CD4-positive, alpha-beta T cell treated with Interleukin-15 for 4 hours (primary cell): ENCODE measurements around the gene BLACAT1.

Experiments
- DNase-seq: peaks from one replicate; pipeline ENCODE4 v3.0.0-alpha.2; 2020; ENCODE audit warnings: low spot score

Gene BLACAT1

GRCh38 chr1:205455581-205456382 is at the start of gene BLACAT1:
BLACAT1 (minus strand) TSS chr1:205456045.
- no peak for DNase-seq

- no peak for DNase-seq
These were observed 49.4 kb upstream of the BLACAT1 start for GRCh38 chr1:205505076-205505729.

DNA sequence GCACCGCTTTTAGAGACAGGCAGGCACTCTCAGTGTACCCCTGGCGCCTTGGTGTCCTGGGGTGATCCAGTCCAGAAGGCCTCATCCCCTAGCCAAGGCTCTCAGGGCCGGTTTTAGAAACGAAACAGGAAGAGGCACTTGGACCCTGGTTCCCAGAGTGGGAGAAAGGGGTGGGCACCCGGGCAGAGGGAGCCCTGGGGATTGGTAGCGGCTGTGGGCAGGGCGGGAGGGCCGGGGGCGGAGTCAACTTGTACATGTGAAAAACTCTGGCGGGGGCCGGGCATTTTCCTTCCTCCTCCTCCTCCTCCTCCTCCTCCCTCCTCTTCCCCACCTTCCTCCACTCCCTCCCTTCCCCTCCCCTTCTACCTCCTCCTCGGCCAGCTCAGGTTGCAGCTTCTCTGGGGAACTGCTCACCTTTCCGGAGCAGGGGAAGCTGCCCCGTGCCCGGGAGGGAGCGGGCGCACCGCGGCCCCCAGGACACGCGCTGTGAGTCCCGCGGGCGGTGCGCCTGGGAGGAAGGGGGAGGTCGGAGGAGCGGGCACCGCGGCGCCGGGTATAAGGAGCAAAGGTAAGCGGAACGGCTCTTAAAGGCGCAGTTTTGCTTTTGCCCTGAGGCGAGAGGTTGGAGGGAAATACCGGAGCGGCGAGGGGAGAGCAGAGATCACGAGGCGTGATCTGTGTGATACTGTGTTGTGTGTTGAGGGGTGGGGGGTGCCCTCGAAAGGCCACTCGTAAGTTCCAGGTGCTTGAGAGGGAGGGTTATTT is 48.6 kb upstream of the BLACAT1 start, which contains the start of gene CDK18:
Gene CDK18, plus strand, starts transcription at position 359 of the 765 bp plus-strand sequence. CDS start 18,499 bp downstream, outside the sequence.
- DNase-seq: peak; percentile 19

DNA sequence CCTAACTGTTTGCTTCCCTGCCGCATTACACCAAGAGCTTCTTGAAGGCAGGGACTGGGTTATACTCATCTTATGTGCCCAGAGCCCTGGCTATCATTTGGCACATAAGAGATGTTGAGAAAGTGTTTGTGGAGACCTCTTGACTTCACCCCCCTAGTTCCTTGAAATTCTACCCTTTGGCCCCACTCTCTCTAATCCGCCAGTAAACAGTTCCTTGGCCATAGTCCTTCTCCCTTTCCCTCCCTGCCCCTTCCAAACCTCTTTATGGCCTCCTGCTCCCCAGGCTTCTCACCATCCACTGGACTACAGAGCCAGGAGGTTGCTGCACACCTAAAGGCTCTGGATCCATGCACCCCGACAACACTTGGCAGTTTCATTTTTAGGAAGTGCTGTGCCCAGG is 47.1 kb upstream of the BLACAT1 start:
- DNase-seq: no peak

- no peak for DNase-seq
These were observed 46.4 kb upstream of the BLACAT1 start for GRCh38 chr1:205502111-205502810.

DNA sequence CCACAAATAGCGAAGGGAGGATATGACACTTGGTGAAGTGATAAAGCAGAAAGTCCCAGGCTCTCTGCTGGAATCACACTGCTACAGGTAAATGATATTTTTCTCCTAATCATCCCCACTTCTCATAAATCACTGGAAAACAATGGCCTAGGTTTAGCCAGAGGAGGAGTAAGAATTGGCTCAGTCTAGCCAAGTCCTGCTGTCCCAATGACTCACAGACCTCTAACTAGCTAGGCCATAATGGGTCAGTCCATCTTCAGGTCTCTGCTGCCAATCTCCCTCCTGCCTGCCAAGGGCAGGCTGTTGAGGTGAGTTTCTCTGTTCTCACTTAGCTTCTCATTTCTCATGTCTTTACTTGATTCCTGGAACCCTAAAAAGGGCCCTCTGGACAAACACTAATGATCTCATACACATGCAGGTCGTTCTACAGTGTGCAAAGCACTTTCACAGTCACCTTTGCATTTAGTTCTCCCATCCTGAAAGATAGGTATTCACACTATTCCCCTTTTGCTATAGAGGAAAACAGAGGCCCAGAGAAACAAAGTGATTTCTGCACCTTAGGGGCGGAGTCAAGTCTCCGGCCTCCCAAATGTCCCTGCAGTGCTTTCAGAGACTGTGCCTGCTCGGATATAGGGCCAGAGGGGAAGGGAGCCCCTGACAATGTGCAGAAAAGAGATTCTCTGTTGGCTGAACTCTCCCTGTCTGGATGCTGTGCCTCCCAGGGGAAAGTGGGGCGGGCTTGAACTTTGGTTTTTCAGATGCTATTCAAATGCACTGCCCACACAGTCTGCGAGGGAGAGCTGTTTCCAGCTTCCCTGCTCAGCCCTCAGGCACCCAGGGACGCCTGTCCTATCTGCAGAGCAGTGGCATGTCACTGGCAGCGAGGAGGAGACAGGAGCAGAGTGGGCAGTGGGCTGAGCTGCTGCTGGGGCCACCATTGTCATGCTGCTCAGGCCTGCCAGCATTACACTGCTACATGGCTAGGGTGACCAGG is 44.7 kb upstream of the BLACAT1 start:
- no peak for DNase-seq

DNA sequence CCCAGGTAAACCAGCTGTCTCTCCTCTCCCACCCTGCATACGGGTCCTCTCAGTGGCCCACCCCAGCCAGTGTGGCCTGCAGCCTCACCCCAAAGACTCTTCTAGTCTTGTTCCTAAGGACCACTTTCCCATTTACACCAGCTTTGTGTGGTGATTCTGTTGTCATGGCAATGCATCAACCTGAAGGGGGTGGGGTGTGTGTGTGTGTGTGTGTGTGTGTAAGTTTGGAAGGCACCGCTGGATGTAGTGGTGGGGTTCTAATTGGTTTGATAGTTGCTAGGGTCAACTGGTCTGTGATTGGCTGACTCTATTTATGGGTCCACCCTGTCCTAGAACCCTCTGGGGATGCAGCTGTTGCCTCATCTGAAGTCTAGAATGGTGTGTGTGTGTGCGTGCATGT is 43.9 kb upstream of the BLACAT1 start:
- DNase-seq: no peak

GRCh38 chr1:205497351-205497750 is 41.5 kb upstream of the BLACAT1 start:
- DNase-seq: no peak

DNA sequence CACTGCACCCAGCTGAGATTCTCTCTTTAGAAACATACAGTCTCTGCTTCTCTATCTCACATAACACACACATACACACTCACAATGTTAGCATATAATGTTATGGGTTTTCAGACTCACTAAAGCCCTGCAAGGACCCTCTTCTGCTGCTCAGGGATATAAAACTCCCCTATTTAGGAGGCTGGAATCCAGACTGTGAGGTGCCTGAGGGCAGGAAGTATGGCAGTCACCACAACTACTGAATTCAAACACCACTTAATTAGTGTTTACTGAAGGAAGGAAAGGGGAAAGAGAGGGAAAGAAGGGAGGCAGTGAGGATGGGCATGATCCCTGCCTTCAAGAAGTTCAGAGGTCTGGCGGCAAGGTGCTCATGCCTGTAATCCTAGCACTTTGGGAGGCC is 40.8 kb upstream of the BLACAT1 start:
- no peak for DNase-seq

DNA sequence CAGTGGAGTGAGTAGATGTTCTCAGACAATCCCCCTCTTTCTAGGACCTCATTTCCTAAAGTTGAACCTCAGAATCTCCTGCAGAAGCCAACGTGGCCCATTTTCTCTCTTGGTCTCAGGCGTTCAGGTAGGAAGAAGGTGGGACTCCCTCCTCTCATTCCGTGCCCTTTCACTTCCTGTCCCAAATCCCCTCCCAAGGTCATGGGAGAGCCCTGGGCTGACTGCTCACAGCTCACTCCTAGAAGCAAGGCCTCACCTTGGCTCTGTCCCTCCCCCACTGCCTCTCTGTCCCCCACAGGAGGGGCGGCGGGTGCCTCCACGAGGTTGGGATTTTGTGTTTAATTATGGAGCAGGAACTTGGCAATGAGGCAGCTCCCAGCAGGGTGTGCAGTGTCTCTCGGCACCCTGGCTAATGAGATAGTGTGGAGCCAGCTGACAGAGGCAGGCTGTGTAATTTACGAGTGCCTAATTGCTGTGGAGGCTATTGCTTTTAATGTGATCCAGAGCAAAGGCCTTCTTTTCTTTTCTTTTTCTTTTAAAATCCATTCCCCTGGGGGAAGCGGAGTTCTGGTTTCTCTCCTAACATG is 39.5 kb upstream of the BLACAT1 start:
- no peak for DNase-seq

DNA sequence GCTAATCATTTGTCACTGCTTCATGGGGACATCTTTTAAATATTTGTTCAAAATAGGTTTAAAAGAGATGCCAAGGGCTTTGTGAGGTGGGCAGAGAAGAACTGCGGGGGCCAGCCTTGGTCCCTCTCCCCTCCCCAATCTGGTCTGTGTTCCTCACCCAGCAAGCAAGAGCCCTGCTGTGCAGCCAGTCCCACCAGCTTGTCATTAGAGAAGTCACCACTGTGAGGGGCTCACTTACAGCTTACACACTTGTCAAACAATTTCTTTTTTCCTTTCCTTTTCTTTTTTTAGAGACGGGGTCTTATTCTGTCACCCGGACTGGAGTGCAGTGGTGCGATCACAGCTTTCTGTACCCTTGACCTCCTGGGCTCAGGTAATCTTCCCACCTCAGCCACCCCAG is 38.3 kb upstream of the BLACAT1 start:
- DNase-seq: no peak

- no peak for DNase-seq
These were observed 37.6 kb upstream of the BLACAT1 start for GRCh38 chr1:205493241-205494085.

DNA sequence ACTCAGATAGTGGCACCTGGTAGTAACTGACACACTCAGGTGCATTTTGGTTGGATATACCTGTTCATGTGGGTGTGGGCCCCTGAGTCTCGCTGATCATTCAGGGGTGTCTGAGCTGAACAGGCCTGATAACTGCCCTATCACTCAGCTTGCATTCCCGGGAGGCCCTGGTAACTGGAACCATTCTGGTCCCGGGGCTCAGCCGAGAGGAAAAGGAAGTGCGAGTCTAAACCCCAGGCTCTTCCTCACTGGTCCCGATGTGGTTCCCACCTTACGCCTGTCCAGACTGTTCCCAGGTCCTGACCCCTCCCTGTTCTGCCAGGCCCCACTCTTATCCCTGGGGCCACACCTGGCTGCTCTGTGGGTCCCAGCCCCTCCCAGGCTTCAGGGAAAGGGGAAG is 36.9 kb upstream of the BLACAT1 start:
- no peak for DNase-seq

DNA sequence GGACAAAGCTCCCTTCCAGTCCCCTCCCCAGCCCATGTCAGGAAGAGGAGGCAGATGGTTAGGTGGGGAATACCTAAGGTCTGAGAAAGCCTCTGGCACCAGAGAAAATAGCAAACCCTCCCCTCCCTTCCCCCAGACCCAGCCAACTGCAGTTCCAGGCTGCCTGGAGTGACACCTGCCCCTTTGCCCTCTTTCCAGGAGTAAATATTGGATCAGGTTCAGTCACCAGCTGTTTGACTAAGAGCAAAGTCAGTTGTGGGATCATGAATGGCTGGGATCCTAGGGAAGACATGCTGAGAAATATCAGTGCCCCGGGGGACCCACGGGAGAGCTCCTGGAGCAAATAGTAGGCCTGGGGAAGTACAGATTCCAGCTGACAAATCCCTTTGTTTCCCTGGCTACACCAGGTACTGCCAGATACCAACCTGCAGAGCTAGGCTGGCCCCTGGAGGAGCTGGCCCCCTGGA is 36.4 kb upstream of the BLACAT1 start:
- no peak for DNase-seq

DNA sequence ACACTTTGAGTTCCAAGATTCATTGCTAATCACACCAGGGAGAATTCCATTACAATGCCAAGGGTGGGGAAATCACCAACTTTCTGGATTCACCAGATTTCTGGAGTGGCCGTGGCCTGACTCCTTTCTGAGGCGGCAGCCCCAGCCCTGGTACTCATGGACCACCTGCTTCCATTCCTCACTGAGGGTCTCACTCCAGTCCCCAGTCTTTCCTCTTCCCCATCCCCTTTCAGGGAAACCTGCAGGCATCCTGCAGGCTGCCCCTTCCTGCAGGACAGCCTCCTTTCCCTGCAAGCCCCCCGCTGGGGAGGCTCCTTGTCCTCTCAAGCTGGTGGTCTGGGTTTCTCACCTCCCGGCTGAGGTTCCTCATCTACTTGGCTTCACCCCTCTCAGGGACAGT is 35.9 kb upstream of the BLACAT1 start:
- DNase-seq: no peak

DNA sequence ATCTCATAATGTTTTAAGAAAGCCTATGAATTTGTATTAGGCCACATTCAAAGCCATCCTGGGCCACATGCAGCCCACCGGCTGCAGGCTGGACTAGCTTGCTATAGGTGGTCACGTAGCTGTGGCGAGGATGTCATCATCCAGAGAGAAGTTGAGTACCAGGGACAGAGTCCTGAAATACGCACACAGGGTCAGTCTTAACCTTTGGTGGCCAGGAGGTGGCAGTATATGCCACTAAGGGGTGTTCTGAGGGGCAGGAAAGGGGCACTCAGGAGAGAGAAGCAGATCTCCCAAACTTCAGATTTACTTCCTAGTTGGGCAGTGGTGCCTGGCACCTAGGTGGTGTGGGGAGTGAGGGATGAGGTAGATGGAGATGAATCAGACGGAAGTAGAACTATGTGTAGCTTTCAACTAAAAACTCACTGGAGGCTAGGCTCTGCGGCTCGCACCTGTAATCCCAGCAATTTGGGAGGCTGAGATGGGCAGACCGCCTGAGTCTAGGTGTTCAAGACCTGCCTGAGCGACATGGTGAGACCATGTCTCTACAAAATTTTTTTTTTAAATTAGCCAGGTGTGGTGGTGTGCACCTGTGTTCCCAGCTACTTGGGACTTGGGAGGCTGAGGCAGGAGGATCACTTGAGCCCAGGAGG is 32.4 kb upstream of the BLACAT1 start:
- DNase-seq: peak; percentile 51

GRCh38 chr1:205486258-205486657 is 30.4 kb upstream of the BLACAT1 start:
- no peak for DNase-seq

DNA sequence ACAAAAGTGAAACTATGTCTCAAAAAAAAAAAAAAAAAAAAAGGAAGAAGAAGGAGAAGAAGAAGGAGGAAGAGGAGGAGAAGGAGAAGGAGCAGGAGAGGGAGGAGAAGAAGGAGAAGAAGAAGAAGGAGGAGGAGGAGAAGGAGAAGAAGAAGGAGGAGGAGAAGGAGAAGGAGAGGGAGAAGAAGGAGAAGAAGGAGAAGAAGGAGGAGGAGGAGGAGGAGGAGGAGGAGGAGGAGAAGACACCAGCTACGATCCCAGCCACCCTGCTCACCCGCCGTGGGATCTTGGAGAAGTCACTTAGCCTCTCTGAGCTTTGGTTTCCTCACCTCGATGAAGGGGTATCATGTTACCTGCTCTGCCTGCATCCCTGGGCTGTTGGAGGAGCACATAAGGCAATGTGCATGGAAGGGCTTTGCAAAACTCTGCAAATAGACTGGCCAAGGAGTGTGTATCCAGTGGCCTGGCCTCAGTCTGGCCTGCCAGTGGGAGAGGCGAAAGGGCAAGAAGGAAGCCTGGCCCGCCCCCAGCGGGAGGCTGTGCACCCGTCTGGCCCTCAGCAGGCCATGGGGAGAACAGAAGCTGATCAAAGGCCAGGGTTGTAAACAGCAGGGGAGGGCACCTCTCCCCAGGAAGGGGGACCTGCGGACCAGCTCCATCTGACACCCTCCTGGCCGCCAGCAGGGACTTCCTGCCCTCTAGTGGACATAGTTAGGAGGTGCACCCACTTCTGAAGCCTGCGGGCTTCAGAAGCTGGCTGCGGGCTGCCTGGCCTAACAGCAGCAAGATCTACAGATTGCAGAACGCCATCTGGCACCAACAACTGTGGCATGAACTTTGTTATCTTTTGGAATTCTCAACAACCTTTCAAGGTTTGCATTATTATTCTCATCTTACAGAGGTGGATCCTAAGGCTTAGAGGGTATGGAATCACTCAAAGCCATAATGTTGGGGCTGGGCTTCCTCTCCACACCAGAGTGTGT is 29.4 kb upstream of the BLACAT1 start:
- peak; percentile 76 for DNase-seq
